ENCODE results near the gene PTBP3.

The PTBP3 gene, protein sequence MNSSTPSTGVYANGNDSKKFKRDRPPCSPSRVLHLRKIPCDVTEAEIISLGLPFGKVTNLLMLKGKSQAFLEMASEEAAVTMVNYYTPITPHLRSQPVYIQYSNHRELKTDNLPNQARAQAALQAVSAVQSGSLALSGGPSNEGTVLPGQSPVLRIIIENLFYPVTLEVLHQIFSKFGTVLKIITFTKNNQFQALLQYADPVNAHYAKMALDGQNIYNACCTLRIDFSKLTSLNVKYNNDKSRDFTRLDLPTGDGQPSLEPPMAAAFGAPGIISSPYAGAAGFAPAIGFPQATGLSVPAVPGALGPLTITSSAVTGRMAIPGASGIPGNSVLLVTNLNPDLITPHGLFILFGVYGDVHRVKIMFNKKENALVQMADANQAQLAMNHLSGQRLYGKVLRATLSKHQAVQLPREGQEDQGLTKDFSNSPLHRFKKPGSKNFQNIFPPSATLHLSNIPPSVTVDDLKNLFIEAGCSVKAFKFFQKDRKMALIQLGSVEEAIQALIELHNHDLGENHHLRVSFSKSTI

DNA sequence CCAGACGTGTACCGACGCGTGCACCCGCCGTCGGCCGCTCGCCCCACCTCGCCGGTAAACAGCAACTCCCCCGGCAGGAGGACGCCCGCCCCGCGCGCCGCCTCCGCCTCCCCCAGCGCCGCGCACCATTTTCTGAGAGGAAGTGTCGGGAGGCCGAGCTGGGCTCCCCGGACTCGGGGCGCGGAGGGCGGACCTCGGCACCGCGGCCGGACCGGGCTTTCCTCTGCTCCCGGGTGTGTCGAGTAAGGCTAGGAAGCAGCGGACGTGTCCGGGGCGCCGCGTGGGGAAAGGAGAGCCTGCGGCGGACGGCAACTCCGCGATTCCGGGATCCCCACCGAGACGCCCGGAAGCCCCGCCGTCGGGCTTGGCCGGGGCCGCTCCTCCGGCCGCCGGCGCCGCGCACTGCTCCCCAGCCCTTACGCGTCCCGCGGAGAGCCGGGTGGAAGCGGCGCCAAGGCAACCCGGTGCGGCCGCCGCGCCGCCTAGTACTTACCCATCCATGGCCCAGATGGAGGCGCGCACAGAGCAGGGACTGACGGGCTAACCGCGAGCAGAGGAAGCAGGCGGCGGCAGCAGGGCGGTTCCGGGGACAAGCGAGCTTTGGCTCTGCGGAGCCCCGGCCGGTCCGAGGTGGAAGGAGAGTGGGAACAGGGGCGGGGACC lies at the start of gene PTBP3:
PTBP3 (minus strand) TSS at position 643 of the 662 bp plus-strand sequence. CDS start 35,754 bp downstream, outside the sequence.
- TF ChIP-seq, protein P1, sequence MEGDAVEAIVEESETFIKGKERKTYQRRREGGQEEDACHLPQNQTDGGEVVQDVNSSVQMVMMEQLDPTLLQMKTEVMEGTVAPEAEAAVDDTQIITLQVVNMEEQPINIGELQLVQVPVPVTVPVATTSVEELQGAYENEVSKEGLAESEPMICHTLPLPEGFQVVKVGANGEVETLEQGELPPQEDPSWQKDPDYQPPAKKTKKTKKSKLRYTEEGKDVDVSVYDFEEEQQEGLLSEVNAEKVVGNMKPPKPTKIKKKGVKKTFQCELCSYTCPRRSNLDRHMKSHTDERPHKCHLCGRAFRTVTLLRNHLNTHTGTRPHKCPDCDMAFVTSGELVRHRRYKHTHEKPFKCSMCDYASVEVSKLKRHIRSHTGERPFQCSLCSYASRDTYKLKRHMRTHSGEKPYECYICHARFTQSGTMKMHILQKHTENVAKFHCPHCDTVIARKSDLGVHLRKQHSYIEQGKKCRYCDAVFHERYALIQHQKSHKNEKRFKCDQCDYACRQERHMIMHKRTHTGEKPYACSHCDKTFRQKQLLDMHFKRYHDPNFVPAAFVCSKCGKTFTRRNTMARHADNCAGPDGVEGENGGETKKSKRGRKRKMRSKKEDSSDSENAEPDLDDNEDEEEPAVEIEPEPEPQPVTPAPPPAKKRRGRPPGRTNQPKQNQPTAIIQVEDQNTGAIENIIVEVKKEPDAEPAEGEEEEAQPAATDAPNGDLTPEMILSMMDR (IDR thresholded peaks at IDR 0.05; ENCODE audit: low read length, missing control alignments): no peak
- peak within 1 kb of the TSS; percentile 93 for H3K4me3 ChIP-seq (replicated peaks; ENCODE audit: low read depth, low read length)
- peak; percentile 68 for DNase-seq (ENCODE audit: low read depth)

DNA sequence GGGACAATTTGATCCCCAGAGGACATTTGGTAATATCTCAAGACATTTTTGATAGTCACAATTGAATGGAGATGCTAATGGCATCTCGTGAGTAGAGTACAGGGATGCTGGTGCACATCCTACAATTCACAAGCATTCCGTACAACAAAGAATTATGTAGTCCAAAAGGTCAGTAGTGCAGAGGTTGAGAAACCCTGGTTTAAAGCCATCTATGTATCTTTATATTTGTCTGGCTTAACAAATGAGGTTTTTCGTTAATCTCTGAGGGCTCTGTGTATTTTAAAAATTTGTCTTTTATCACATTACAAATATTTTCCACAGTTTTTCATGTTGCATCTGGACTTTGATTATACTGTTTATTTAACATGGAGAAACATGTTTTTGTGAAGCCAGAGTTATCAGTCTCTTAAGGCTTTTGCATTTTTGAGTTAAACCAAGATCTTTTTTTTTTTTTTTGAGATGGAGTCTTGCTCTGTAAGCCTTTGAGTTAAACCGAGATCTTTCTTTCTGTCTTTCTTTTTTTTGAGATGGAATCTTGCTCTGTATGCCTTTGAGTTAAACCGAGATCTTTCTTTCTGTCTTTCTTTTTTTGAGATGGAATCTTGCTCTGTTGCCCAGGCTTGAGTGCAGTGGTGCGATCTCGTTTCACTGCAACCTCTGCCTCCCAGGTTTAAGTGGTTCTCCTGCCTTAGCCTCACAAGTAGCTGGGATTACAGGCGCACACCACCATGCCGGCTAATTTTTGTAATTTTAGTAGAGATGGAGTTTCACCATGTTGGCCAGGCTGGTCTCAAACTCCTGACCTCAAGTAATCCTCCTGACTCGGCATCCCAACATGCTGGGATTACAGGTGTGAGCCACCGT lies 49.3 kb upstream of the PTBP3 start:
- DNase-seq (ENCODE audit: low read depth): no peak
- TF ChIP-seq, protein P1 (IDR thresholded peaks at IDR 0.05; ENCODE audit: low read length, missing control alignments): no peak

DNA sequence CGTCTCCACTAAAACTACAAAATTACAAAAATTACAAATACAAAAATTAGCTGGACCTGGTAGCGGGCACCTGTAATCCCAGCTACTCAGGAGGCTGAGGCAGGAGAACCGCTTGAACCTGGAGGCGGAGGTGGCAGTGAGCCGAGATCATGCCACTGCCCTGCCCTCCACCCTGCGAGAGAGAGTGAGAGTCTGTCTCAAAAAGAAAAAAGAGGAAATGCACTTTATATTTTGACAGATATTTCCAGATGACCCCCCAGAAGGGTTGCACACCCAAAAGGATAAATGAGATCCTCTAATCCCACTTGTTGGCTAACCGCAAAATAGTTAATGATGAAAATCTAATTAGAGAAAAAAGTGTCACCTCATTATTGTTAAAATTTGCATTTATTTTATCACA lies 48.6 kb upstream of the PTBP3 start:
- TF ChIP-seq, protein P1 (IDR thresholded peaks at IDR 0.05; ENCODE audit: low read length, missing control alignments): no peak
- H3K4me3 ChIP-seq (replicated peaks; ENCODE audit: low read depth, low read length): no peak overlapping the region
- DNase-seq (ENCODE audit: low read depth): no peak

More for the DNA sequence above, 49.3 kb upstream of the PTBP3 start:
- no peak overlapping the region for H3K4me3 ChIP-seq (replicated peaks; ENCODE audit: low read depth, low read length)

DNA sequence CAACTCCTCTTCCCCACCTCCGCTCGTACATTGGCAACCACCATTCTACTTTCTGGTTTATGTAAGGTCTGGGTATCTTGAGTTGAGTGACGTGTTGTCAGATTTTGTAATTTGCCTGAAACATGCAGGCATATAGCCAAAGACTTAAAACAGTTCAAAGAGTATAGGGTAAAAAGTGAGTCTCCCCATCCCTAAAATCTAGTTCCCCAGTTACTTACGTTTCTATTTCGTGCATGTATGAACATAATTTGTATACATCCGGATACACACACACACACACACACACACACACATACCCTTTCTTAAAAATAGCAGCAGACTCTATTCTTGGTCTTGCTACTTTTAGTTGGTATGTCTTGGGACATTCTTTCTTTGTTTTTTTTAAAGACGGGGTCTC lies 47.4 kb upstream of the PTBP3 start:
- TF ChIP-seq, protein P1 (IDR thresholded peaks at IDR 0.05; ENCODE audit: low read length, missing control alignments): no peak
- peak overlapping the region; percentile 89 for H3K4me3 ChIP-seq (replicated peaks; ENCODE audit: low read depth, low read length)
- DNase-seq (ENCODE audit: low read depth): peak; percentile 42

DNA sequence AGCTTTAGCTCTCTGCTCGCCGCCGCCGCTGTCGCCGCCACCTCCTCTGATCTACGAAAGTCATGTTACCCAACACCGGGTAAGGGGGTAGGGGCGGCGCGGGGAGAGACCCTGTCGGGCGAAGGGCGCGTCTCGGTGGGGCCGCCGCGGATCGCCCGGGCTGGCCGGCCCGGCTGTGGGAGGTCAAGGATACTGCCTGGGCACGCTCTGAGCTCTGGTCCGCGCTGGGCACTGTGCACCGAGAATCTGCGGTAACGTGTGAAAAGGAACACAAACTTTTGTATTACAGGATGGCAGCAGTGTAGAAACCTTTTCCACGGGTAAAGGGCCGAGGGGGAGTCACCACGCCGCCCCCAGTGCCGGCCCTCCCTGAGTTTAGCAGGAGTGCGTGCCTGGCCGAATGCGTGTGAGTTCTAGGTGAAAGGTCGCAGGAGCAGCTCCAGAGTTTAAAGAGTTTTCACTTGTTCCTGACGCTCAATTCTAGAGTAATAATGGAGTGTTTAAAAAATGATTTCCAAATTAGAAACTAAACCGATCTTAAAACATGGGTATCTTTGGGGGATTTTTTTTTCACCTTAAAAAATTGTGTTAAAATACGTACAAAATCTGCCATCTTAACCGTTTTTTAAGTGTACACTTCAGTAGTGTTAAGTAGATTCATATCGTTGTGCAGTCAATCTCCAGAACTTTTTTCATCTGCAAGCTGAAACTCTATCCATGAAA lies 46.8 kb upstream of the PTBP3 start, which contains the start of gene HSDL2:
HSDL2 (plus strand) TSS at position 7 of the 723 bp plus-strand sequence; CDS start at position 63, 56 bp downstream.
- TF ChIP-seq, protein P1 (IDR thresholded peaks at IDR 0.05; ENCODE audit: low read length, missing control alignments): no peak
- H3K4me3 ChIP-seq (replicated peaks; ENCODE audit: low read depth, low read length): peak within 1 kb of the TSS; percentile 89
- DNase-seq (ENCODE audit: low read depth): peak; percentile 38
